Suprapubic skin (tissue), 4 donors: Measurements from ENCODE around the gene C9.

ENCODE experiments used
- CTCF ChIP-seq, 2 donors: fragments of 200-600 bp in 1 of 2; fragments of 450-650 bp in 1 of 2; sonication (generic) in 1 of 2; IDR thresholded peaks; one replicate each; pipeline ENCODE4 v1.5.1; 2016 to 2019; ENCODE audit warnings: antibody characterized with exemption in 2 of 2, mild to moderate bottlenecking in 1 of 2, moderate library complexity in 1 of 2
- EP300 ChIP-seq: sonication (generic); formaldehyde crosslinking; IDR thresholded peaks from one replicate; pipeline ENCODE4 v1.6.1; 2017; ENCODE audit warnings: antibody characterized with exemption
- POLR2A ChIP-seq, 2 donors: fragments of 450-650 bp; IDR thresholded peaks; one replicate each; pipeline ENCODE4 v1.6.1; 2017; ENCODE audit warnings: antibody characterized with exemption in 2 of 2, mild to moderate bottlenecking in 2 of 2, moderate library complexity in 2 of 2
- POLR2AphosphoS5 ChIP-seq, 3 donors: sonication (generic); formaldehyde crosslinking; IDR thresholded peaks; one replicate each; pipeline ENCODE4 v1.6.1; 2017; ENCODE audit warnings: antibody characterized with exemption in 3 of 3

- TF ChIP-seq CTCF (IDR thresholded peaks at IDR 0.05) (no peak), EP300 (no peak), POLR2AphosphoS5 (IDR thresholded peaks at IDR 0.05) (no peak), POLR2A (IDR thresholded peaks at IDR 0.05) (no peak)
Observed at GRCh38 chr5:39284552-39284951, 79.7 kb downstream of the C9 start.
